DOHH2 (cell line): ENCODE data around the gene AUTS2.

Experiments used
- H3F3A ChIP-seq: fragments of 200-600 bp; sonication (generic), shearing (Covaris generic); 2 replicates; pipeline ENCODE4 v1.6.0; 2016; ENCODE audit warnings: antibody characterized with exemption, mild to moderate bottlenecking; ENCODE audit not compliant: control insufficient read depth, insufficient read depth
- H3K27ac ChIP-seq: fragments of 200-600 bp; sonication (generic); 2 replicates; pipeline ENCODE4 v1.5.1; 2014; ENCODE audit warnings: low read depth, mild to moderate bottlenecking, low read length, moderate library complexity
- H3K27me3 ChIP-seq: fragments of 200-600 bp; sonication (generic); 2 replicates; pipeline ENCODE4 v1.6.1; 2014; ENCODE audit warnings: mild to moderate bottlenecking, low read length, mixed read lengths; ENCODE audit not compliant: control insufficient read depth
- H3K36me3 ChIP-seq: fragments of 200-600 bp; sonication (generic); 2 replicates; pipeline ENCODE4 v1.6.1; 2014; ENCODE audit warnings: mild to moderate bottlenecking, low read length, moderate library complexity, mixed read lengths; ENCODE audit not compliant: control insufficient read depth
- H3K4me1 ChIP-seq: fragments of 200-600 bp; sonication (generic); 2 replicates; pipeline ENCODE4 v1.6.1; 2014; ENCODE audit warnings: mild to moderate bottlenecking, low read length, mixed read lengths; ENCODE audit not compliant: control insufficient read depth
- H3K4me2 ChIP-seq: fragments of 200-600 bp; sonication (generic); 2 replicates; pipeline ENCODE4 v1.6.0; 2014; ENCODE audit warnings: mild to moderate bottlenecking, low read length, moderate library complexity
- H3K4me3 ChIP-seq: fragments of 200-600 bp; sonication (generic); 2 replicates; pipeline ENCODE4 v1.5.1; 2014; ENCODE audit warnings: mild to moderate bottlenecking, low read length, mixed read lengths
- H3K79me2 ChIP-seq: fragments of 200-600 bp; sonication (generic); 2 replicates; pipeline ENCODE4 v1.6.1; 2014; ENCODE audit warnings: mild to moderate bottlenecking, low read length, mixed read lengths; ENCODE audit not compliant: control insufficient read depth
- H3K9me2 ChIP-seq: fragments of 200-600 bp; sonication (generic); replicated peaks from 2 replicates; pipeline ENCODE4 v1.6.1; 2014; ENCODE audit warnings: mild to moderate bottlenecking, low read length, mixed read lengths; ENCODE audit not compliant: control insufficient read depth
- H3K9me3 ChIP-seq: fragments of 200-600 bp; sonication (generic); 2 replicates; pipeline ENCODE4 v1.6.1; 2014; ENCODE audit warnings: antibody characterized with exemption, low read length, mixed read lengths; ENCODE audit not compliant: control insufficient read depth, insufficient read depth
- H4K20me1 ChIP-seq: fragments of 200-600 bp; sonication (generic); 2 replicates; pipeline ENCODE4 v1.6.0; 2014; ENCODE audit warnings: low read depth, mild to moderate bottlenecking, antibody characterized with exemption, low read length, moderate library complexity; ENCODE audit not compliant: control insufficient read depth, insufficient read depth
- CTCF ChIP-seq: fragments of 200-600 bp; sonication (generic); IDR thresholded peaks from one replicate; pipeline ENCODE4 v1.5.1; 2014; ENCODE audit warnings: antibody characterized with exemption, mild to moderate bottlenecking, low read depth, low read length; ENCODE audit not compliant: poor library complexity, severe bottlenecking
- EZH2phosphoT487 ChIP-seq: fragments of 200-600 bp; sonication (generic); IDR thresholded peaks from 2 replicates; pipeline ENCODE4 v1.6.1; 2017; ENCODE audit warnings: borderline replicate concordance, mild to moderate bottlenecking, antibody characterized with exemption, low read length, moderate library complexity, mixed read lengths

AUTS2 gene

GRCh38 chr7:70504254-70504653 is 906.0 kb downstream of the AUTS2 start:
- Histone ChIP-seq H3K27me3 (no peaks in the 10 kb centered on the region), H3K4me3 (no peak overlapping the region), H3F3A (no peaks in the 10 kb centered on the region), H3K4me1 (peaks cover 16% of the 10 kb centered on the region), H3K9me2 (no peaks in the 10 kb centered on the region), H4K20me1 (no peaks in the 10 kb centered on the region), H3K9me3 (no peaks in the 10 kb centered on the region), H3K4me2 (no peak overlapping the region), H3K79me2 (no peaks in the 10 kb centered on the region), H3K36me3 (no peaks in the 10 kb centered on the region), H3K27ac (no peak overlapping the region)
- TF ChIP-seq EZH2phosphoT487 (no peak), CTCF (no peak)

GRCh38 chr7:70505468-70505867 is 907.2 kb downstream of the AUTS2 start:
- TF ChIP-seq EZH2phosphoT487, result no peak
- TF ChIP-seq CTCF, result no peak
- H3K27ac ChIP-seq, result no peak overlapping the region
- no peak overlapping the region for H3K4me2 ChIP-seq

GRCh38 chr7:70505886-70506285 is 907.6 kb downstream of the AUTS2 start:
- H3K4me1 ChIP-seq, result peaks cover 16% of the 10 kb centered on the region
- no peak overlapping the region for H3K27ac ChIP-seq
- no peak overlapping the region for H3K4me2 ChIP-seq
- H3K79me2 ChIP-seq, result no peaks in the 10 kb centered on the region
- no peaks in the 10 kb centered on the region for H3K27me3 ChIP-seq
- H3K36me3 ChIP-seq, result no peaks in the 10 kb centered on the region
- H3K4me3 ChIP-seq, result no peak overlapping the region
- no peaks in the 10 kb centered on the region for H3K9me2 ChIP-seq
- no peaks in the 10 kb centered on the region for H3K9me3 ChIP-seq
- H3F3A ChIP-seq, result no peaks in the 10 kb centered on the region
- TF ChIP-seq EZH2phosphoT487, result no peak
- no peak for TF ChIP-seq CTCF
- no peaks in the 10 kb centered on the region for H4K20me1 ChIP-seq

More at GRCh38 chr7:70505468-70505867, 907.2 kb downstream of the AUTS2 start:
- Histone ChIP-seq H3K4me1 (peaks cover 16% of the 10 kb centered on the region), H3K9me3 (no peaks in the 10 kb centered on the region), H4K20me1 (no peaks in the 10 kb centered on the region), H3K9me2 (no peaks in the 10 kb centered on the region), H3K79me2 (no peaks in the 10 kb centered on the region), H3K36me3 (no peaks in the 10 kb centered on the region), H3K27me3 (no peaks in the 10 kb centered on the region), H3F3A (no peaks in the 10 kb centered on the region), H3K4me3 (no peak overlapping the region)

GRCh38 chr7:70506434-70506833 is 908.2 kb downstream of the AUTS2 start:
- no peaks in the 10 kb centered on the region for H3K9me3 ChIP-seq
- TF ChIP-seq EZH2phosphoT487, result no peak
- TF ChIP-seq CTCF, result peak; percentile 62
- no peak overlapping the region for H3K4me3 ChIP-seq
- no peak overlapping the region for H3K4me2 ChIP-seq
- no peak overlapping the region for H3K27ac ChIP-seq
- H3K79me2 ChIP-seq, result no peaks in the 10 kb centered on the region
- no peaks in the 10 kb centered on the region for H3K9me2 ChIP-seq
- H3F3A ChIP-seq, result no peaks in the 10 kb centered on the region
- H3K4me1 ChIP-seq, result peaks cover 16% of the 10 kb centered on the region
- H3K27me3 ChIP-seq, result no peaks in the 10 kb centered on the region
- no peaks in the 10 kb centered on the region for H4K20me1 ChIP-seq
- H3K36me3 ChIP-seq, result no peaks in the 10 kb centered on the region
